Activated naive CD8-positive, alpha-beta T cell treated with anti-CD3 and anti-CD28 coated beads, Interleukin-2, amount 50 U/mL, for 24 hours (primary cell): ENCODE results near the gene PPP1R3A.

Experiments used
- ATAC-seq: fragments of 150-1000 bp; cut with Tn5 transposase; one replicate; pipeline ENCODE4 v1.10.0; 2021
- DNase-seq: peaks from one replicate; pipeline ENCODE4 v3.0.0; 2021
- H3K27ac Mint-ChIP-seq: one replicate; pipeline ENCODE4 v1.8.0; 2021; ENCODE audit warnings: mild to moderate bottlenecking, mixed read lengths
- H3K27me3 Mint-ChIP-seq: one replicate; pipeline ENCODE4 v1.8.0; 2021; ENCODE audit warnings: mixed read lengths
- H3K36me3 Mint-ChIP-seq: one replicate; pipeline ENCODE4 v1.8.0; 2021; ENCODE audit warnings: low read depth, mixed read lengths
- H3K4me1 Mint-ChIP-seq: one replicate; pipeline ENCODE4 v1.8.0; 2021; ENCODE audit warnings: mixed read lengths
- H3K4me3 Mint-ChIP-seq: one replicate; pipeline ENCODE4 v1.8.0; 2021; ENCODE audit warnings: mild to moderate bottlenecking, moderate library complexity, mixed read lengths
- H3K9me3 Mint-ChIP-seq: one replicate; pipeline ENCODE4 v1.8.0; 2021; ENCODE audit warnings: mixed read lengths

The PPP1R3A gene

GRCh38 chr7:113912876-113913275 lies 5.9 kb downstream of the PPP1R3A start:
- Mint-ChIP-seq H3K9me3 (no peaks in the 10 kb centered on the region), H3K4me1 (no peaks in the 10 kb centered on the region), H3K27ac (no peak overlapping the region), H3K36me3 (no peaks in the 10 kb centered on the region), H3K27me3 (no peaks in the 10 kb centered on the region), H3K4me3 (no peak overlapping the region)
- DNase-seq (no peak), ATAC-seq (no peak)

GRCh38 chr7:113907617-113908016 lies 11.2 kb downstream of the PPP1R3A start:
- ATAC-seq (no peak), DNase-seq (no peak)
- Mint-ChIP-seq H3K36me3 (no peaks in the 10 kb centered on the region), H3K9me3 (no peaks in the 10 kb centered on the region), H3K27me3 (no peaks in the 10 kb centered on the region), H3K27ac (no peak overlapping the region), H3K4me3 (no peak overlapping the region), H3K4me1 (no peaks in the 10 kb centered on the region)

- Mint-ChIP-seq H3K4me3 (no peak overlapping the region), H3K27ac (no peak overlapping the region), H3K27me3 (no peaks in the 10 kb centered on the region), H3K9me3 (no peaks in the 10 kb centered on the region), H3K36me3 (no peaks in the 10 kb centered on the region), H3K4me1 (no peaks in the 10 kb centered on the region)
- ATAC-seq (no peak), DNase-seq (no peak)
Observed at GRCh38 chr7:113904521-113904920, 14.3 kb downstream of the PPP1R3A start.

GRCh38 chr7:113892818-113893217 lies 26.0 kb downstream of the PPP1R3A start:
- no peak for ATAC-seq
- Mint-ChIP-seq H3K4me1 (no peaks in the 10 kb centered on the region), H3K27me3 (no peaks in the 10 kb centered on the region), H3K36me3 (no peaks in the 10 kb centered on the region), H3K9me3 (peaks cover 6% of the 10 kb centered on the region), H3K4me3 (no peak overlapping the region), H3K27ac (no peak overlapping the region)
- DNase-seq, result no peak

GRCh38 chr7:113891828-113892227 lies 27.0 kb downstream of the PPP1R3A start:
- H3K27me3 Mint-ChIP-seq, result no peaks in the 10 kb centered on the region

GRCh38 chr7:113891031-113891350 lies 27.8 kb downstream of the PPP1R3A start:
- ATAC-seq, result no peak
- Mint-ChIP-seq H3K9me3 (peaks cover 6% of the 10 kb centered on the region), H3K36me3 (no peaks in the 10 kb centered on the region), H3K27me3 (no peaks in the 10 kb centered on the region), H3K4me1 (no peaks in the 10 kb centered on the region), H3K4me3 (no peak overlapping the region), H3K27ac (no peak overlapping the region)
- DNase-seq, result no peak

More at GRCh38 chr7:113891828-113892227, 27.0 kb downstream of the PPP1R3A start:
- H3K36me3 Mint-ChIP-seq, result no peaks in the 10 kb centered on the region
- H3K27ac Mint-ChIP-seq, result no peak overlapping the region
- no peak overlapping the region for H3K4me3 Mint-ChIP-seq
- H3K4me1 Mint-ChIP-seq, result no peaks in the 10 kb centered on the region
- no peak for DNase-seq
- ATAC-seq, result no peak
- peaks cover 6% of the 10 kb centered on the region for H3K9me3 Mint-ChIP-seq

GRCh38 chr7:113890331-113891030 lies 28.3 kb downstream of the PPP1R3A start:
- DNase-seq (no peak), ATAC-seq (no peak)
- Mint-ChIP-seq H3K27ac (no peak overlapping the region), H3K4me3 (no peak overlapping the region), H3K36me3 (no peaks in the 10 kb centered on the region), H3K9me3 (peaks cover 6% of the 10 kb centered on the region), H3K4me1 (no peaks in the 10 kb centered on the region), H3K27me3 (no peaks in the 10 kb centered on the region)

- H3K9me3 Mint-ChIP-seq, result peaks cover 9% of the 10 kb centered on the region
- DNase-seq (no peak), ATAC-seq (no peak)
- no peaks in the 10 kb centered on the region for H3K36me3 Mint-ChIP-seq
- H3K4me3 Mint-ChIP-seq, result no peak overlapping the region
- no peak overlapping the region for H3K27ac Mint-ChIP-seq
- H3K4me1 Mint-ChIP-seq, result no peaks in the 10 kb centered on the region
- no peaks in the 10 kb centered on the region for H3K27me3 Mint-ChIP-seq
Observed at GRCh38 chr7:113883096-113883495, 35.7 kb downstream of the PPP1R3A start.

- no peak overlapping the region for H3K4me3 Mint-ChIP-seq
- no peak for DNase-seq
- ATAC-seq, result no peak
- H3K4me1 Mint-ChIP-seq, result no peaks in the 10 kb centered on the region
- H3K9me3 Mint-ChIP-seq, result peaks cover 7% of the 10 kb centered on the region
- no peak overlapping the region for H3K27ac Mint-ChIP-seq
- no peaks in the 10 kb centered on the region for H3K27me3 Mint-ChIP-seq
- H3K36me3 Mint-ChIP-seq, result no peaks in the 10 kb centered on the region
Observed at GRCh38 chr7:113880559-113880958, 38.2 kb downstream of the PPP1R3A start.

GRCh38 chr7:113878394-113878992 lies 40.3 kb downstream of the PPP1R3A start:
- no peaks in the 10 kb centered on the region for H3K9me3 Mint-ChIP-seq
- H3K27ac Mint-ChIP-seq, result no peak overlapping the region
- H3K36me3 Mint-ChIP-seq, result no peaks in the 10 kb centered on the region
- ATAC-seq, result no peak
- H3K4me3 Mint-ChIP-seq, result no peak overlapping the region
- H3K4me1 Mint-ChIP-seq, result no peaks in the 10 kb centered on the region
- H3K27me3 Mint-ChIP-seq, result no peaks in the 10 kb centered on the region
- DNase-seq, result no peak

- H3K36me3 Mint-ChIP-seq, result no peaks in the 10 kb centered on the region
- H3K4me3 Mint-ChIP-seq, result no peak overlapping the region
Observed at GRCh38 chr7:113875224-113875623, 43.6 kb downstream of the PPP1R3A start.

GRCh38 chr7:113873554-113874151 lies 45.2 kb downstream of the PPP1R3A start:
- H3K4me1 Mint-ChIP-seq, result no peaks in the 10 kb centered on the region

More at GRCh38 chr7:113875224-113875623, 43.6 kb downstream of the PPP1R3A start:
- H3K27me3 Mint-ChIP-seq, result no peaks in the 10 kb centered on the region
- no peak for ATAC-seq
- H3K9me3 Mint-ChIP-seq, result no peaks in the 10 kb centered on the region
- H3K27ac Mint-ChIP-seq, result no peak overlapping the region
- H3K4me1 Mint-ChIP-seq, result no peaks in the 10 kb centered on the region
- DNase-seq, result no peak

GRCh38 chr7:113872981-113873380 lies 45.8 kb downstream of the PPP1R3A start:
- Mint-ChIP-seq H3K36me3 (no peaks in the 10 kb centered on the region), H3K4me1 (no peaks in the 10 kb centered on the region), H3K9me3 (no peaks in the 10 kb centered on the region), H3K4me3 (no peak overlapping the region), H3K27ac (no peak overlapping the region), H3K27me3 (no peaks in the 10 kb centered on the region)
- no peak for DNase-seq
- ATAC-seq, result no peak

More at GRCh38 chr7:113873554-113874151, 45.2 kb downstream of the PPP1R3A start:
- Mint-ChIP-seq H3K4me3 (no peak overlapping the region), H3K9me3 (no peaks in the 10 kb centered on the region), H3K27me3 (no peaks in the 10 kb centered on the region), H3K36me3 (no peaks in the 10 kb centered on the region), H3K27ac (no peak overlapping the region)
- ATAC-seq (no peak), DNase-seq (no peak)

GRCh38 chr7:113867325-113867724 lies 51.5 kb downstream of the PPP1R3A start:
- no peaks in the 10 kb centered on the region for H3K9me3 Mint-ChIP-seq
- no peaks in the 10 kb centered on the region for H3K4me1 Mint-ChIP-seq
- H3K27me3 Mint-ChIP-seq, result no peaks in the 10 kb centered on the region
- ATAC-seq, result no peak
- no peaks in the 10 kb centered on the region for H3K36me3 Mint-ChIP-seq
- no peak overlapping the region for H3K4me3 Mint-ChIP-seq
- no peak for DNase-seq
- no peak overlapping the region for H3K27ac Mint-ChIP-seq

GRCh38 chr7:113856010-113856409 lies 62.8 kb downstream of the PPP1R3A start:
- no peaks in the 10 kb centered on the region for H3K36me3 Mint-ChIP-seq
- no peaks in the 10 kb centered on the region for H3K27me3 Mint-ChIP-seq
- no peaks in the 10 kb centered on the region for H3K4me1 Mint-ChIP-seq
- no peak overlapping the region for H3K27ac Mint-ChIP-seq
- H3K9me3 Mint-ChIP-seq, result peaks cover 7% of the 10 kb centered on the region
- H3K4me3 Mint-ChIP-seq, result no peak overlapping the region
- ATAC-seq, result no peak
- no peak for DNase-seq
